Smooth muscle cell (in vitro differentiated cells): ENCODE measurements around the gene SGIP1. TPM values are rescaled to one million over a fixed set of nuclear protein-coding genes. Genes with fewer than 3 reads are reported as not detected.

Source experiments
- DNase-seq: peaks from one replicate; lab custom pipeline; 2025; ENCODE audit not compliant: unreplicated experiment; lab: John Stamatoyannopoulos, UW
- H2AFZ ChIP-seq: fragments of 200-600 bp; sonication (generic); 2 replicates; pipeline ENCODE4 v1.6.0; 2016; ENCODE audit warnings: antibody characterized with exemption, low read depth, mild to moderate bottlenecking
- H3F3A ChIP-seq: fragments of 200-600 bp; sonication (generic); 2 replicates; pipeline ENCODE4 v1.6.0; 2017; ENCODE audit warnings: antibody characterized with exemption, low read depth
- H3K27ac ChIP-seq: fragments of 200-600 bp; sonication (generic); 2 replicates; pipeline ENCODE4 v1.5.1; 2016; ENCODE audit warnings: low read depth, mild to moderate bottlenecking
- H3K27me3 ChIP-seq: fragments of 200-600 bp; sonication (generic); 2 replicates; pipeline ENCODE4 v1.6.1; 2016; ENCODE audit warnings: low read depth, mild to moderate bottlenecking
- H3K36me3 ChIP-seq: fragments of 200-600 bp; sonication (generic); 2 replicates; pipeline ENCODE4 v1.5.1; 2016; ENCODE audit warnings: low read depth
- H3K4me1 ChIP-seq: fragments of 200-600 bp; sonication (generic); 2 replicates; pipeline ENCODE4 v1.5.1; 2016; ENCODE audit warnings: low read depth
- H3K4me2 ChIP-seq: fragments of 200-600 bp; sonication (generic); 2 replicates; pipeline ENCODE4 v1.6.0; 2016; ENCODE audit warnings: mild to moderate bottlenecking
- H3K4me3 ChIP-seq: fragments of 200-600 bp; sonication (generic); 2 replicates; pipeline ENCODE4 v1.5.1; 2016; ENCODE audit warnings: mild to moderate bottlenecking
- H3K79me2 ChIP-seq: fragments of 200-600 bp; sonication (generic); 2 replicates; pipeline ENCODE4 v1.6.0; 2016; ENCODE audit warnings: low read depth, mild to moderate bottlenecking
- H3K9ac ChIP-seq: fragments of 200-600 bp; sonication (generic); 2 replicates; pipeline ENCODE4 v1.6.0; 2016; ENCODE audit warnings: low read depth
- H3K9me3 ChIP-seq: fragments of 200-600 bp; sonication (generic); replicated peaks from 2 replicates; pipeline ENCODE4 v1.5.1; 2016; ENCODE audit warnings: low read depth
- H4K20me1 ChIP-seq: fragments of 200-600 bp; sonication (generic); 2 replicates; pipeline ENCODE4 v1.6.0; 2016; ENCODE audit warnings: low read depth
- CTCF ChIP-seq: fragments of 200-600 bp; sonication (generic); IDR thresholded peaks from 2 replicates; pipeline ENCODE4 v1.5.1; 2017; ENCODE audit warnings: borderline replicate concordance, mild to moderate bottlenecking, antibody characterized with exemption; ENCODE audit not compliant: insufficient read depth, poor library complexity, severe bottlenecking
- whole genome bisulfite sequencing: methylation state at CpG from one replicate; pipeline ENCODE4 v1.1.7; 2016; ENCODE audit warnings: low lambda C conversion rate; 5-methylcytosine and 5-hydroxymethylcytosine counted together
- polyA plus RNA-seq: library from polyadenylated mRNA; unstranded; fragments of >200 nt; fragmentation: Nextera tagmentation; extraction: Ambion mirVana; gene quantifications from 2 replicates; pipeline ENCODE4 v1.2.1, GENCODE V29; 2016
- total RNA-seq: library from RNA; depleted of rRNA; stranded (reverse); fragments of >200 nt; gene quantifications from 2 replicates; pipeline ENCODE4 v1.2.3, GENCODE V29; 2014

Gene SGIP1
- total and polyA plus RNA-seq, 2 experiments from 2014 or later, result 0.89 to 3.5 TPM

- Histone ChIP-seq H3K36me3 (no peaks in the 10 kb centered on the region), H3K27me3 (no peaks in the 10 kb centered on the region), H3K9me3 (no peaks in the 10 kb centered on the region), H3K4me2 (no peak overlapping the region), H3K4me1 (no peaks in the 10 kb centered on the region), H3K79me2 (no peaks in the 10 kb centered on the region), H2AFZ (no peak overlapping the region), H4K20me1 (no peaks in the 10 kb centered on the region), H3K9ac (no peak overlapping the region), H3F3A (no peaks in the 10 kb centered on the region), H3K4me3 (no peak overlapping the region), H3K27ac (no peak overlapping the region)
- DNase-seq, result no peak
- 43% methylated on average over 3 of the region's 3 CpGs for whole genome bisulfite sequencing
- TF ChIP-seq CTCF, result peak; percentile 69
These were observed 231.1 kb downstream of the SGIP1 start for GRCh38 chr1:66764994-66765578.

- no peaks in the 10 kb centered on the region for H3K27me3 ChIP-seq
- no peaks in the 10 kb centered on the region for H3K9me3 ChIP-seq
- no peaks in the 10 kb centered on the region for H3K79me2 ChIP-seq
- no peaks in the 10 kb centered on the region for H3K4me1 ChIP-seq
- H2AFZ ChIP-seq, result no peak overlapping the region
- H3K36me3 ChIP-seq, result no peaks in the 10 kb centered on the region
- no peak for DNase-seq
- no peak overlapping the region for H3K4me3 ChIP-seq
- no peak overlapping the region for H3K27ac ChIP-seq
- H3K4me2 ChIP-seq, result no peak overlapping the region
- TF ChIP-seq CTCF, result no peak
- no peak overlapping the region for H3K9ac ChIP-seq
- H4K20me1 ChIP-seq, result no peaks in the 10 kb centered on the region
- no peaks in the 10 kb centered on the region for H3F3A ChIP-seq
These were observed 233.7 kb downstream of the SGIP1 start for GRCh38 chr1:66767626-66768025.

GRCh38 chr1:66768965-66769364 lies 235.0 kb downstream of the SGIP1 start:
- Histone ChIP-seq H3K4me3 (no peak overlapping the region), H3K4me2 (no peak overlapping the region), H3K4me1 (no peaks in the 10 kb centered on the region), H3K36me3 (no peaks in the 10 kb centered on the region), H3F3A (no peaks in the 10 kb centered on the region), H3K9ac (no peak overlapping the region), H3K27me3 (no peaks in the 10 kb centered on the region), H2AFZ (no peak overlapping the region), H3K79me2 (no peaks in the 10 kb centered on the region), H3K9me3 (no peaks in the 10 kb centered on the region), H4K20me1 (no peaks in the 10 kb centered on the region), H3K27ac (no peak overlapping the region)
- 93% methylated on average over 1 of the region's 1 CpG for WGBS
- DNase-seq, result no peak
- no peak for TF ChIP-seq CTCF

- TF ChIP-seq CTCF, result no peak
- Histone ChIP-seq H3K27me3 (no peaks in the 10 kb centered on the region), H2AFZ (no peak overlapping the region), H3K4me2 (no peak overlapping the region), H3K4me1 (no peaks in the 10 kb centered on the region), H3K9ac (no peak overlapping the region), H4K20me1 (no peaks in the 10 kb centered on the region), H3K36me3 (no peaks in the 10 kb centered on the region), H3F3A (no peaks in the 10 kb centered on the region), H3K4me3 (no peak overlapping the region), H3K79me2 (no peaks in the 10 kb centered on the region), H3K9me3 (no peaks in the 10 kb centered on the region), H3K27ac (no peak overlapping the region)
- whole genome bisulfite sequencing, result 85% methylated on average over 7 of the region's 7 CpGs
- no peak for DNase-seq
These were observed 235.7 kb downstream of the SGIP1 start for GRCh38 chr1:66769512-66770229.
